Suprapubic skin (tissue), 4 donors: ENCODE results near the gene MAD1L1. TPM values are rescaled to one million over a fixed set of nuclear protein-coding genes. Genes with fewer than 3 reads are reported as not detected.

Experiments
- DNase-seq, 2 donors: peaks; one replicate each; pipeline ENCODE4 v3.0.0-alpha.2; 2019; ENCODE audit warnings: low spot score in 2 of 2
- H3K27ac ChIP-seq: fragments of 200-600 bp; sonication (generic); one replicate; pipeline ENCODE4 v1.5.1; 2019
- H3K27me3 ChIP-seq: fragments of 200-600 bp; sonication (generic); one replicate; pipeline ENCODE4 v1.5.1; 2019
- H3K36me3 ChIP-seq: fragments of 200-600 bp; sonication (generic); one replicate; pipeline ENCODE4 v1.5.1; 2019
- H3K4me1 ChIP-seq: fragments of 200-600 bp; sonication (generic); one replicate; pipeline ENCODE4 v1.5.1; 2019
- H3K4me3 ChIP-seq: fragments of 200-600 bp; sonication (generic); one replicate; pipeline ENCODE4 v1.5.1; 2019; ENCODE audit warnings: mild to moderate bottlenecking
- H3K9me3 ChIP-seq: fragments of 200-600 bp; sonication (generic); one replicate; pipeline ENCODE4 v1.5.1; 2019
- EP300 ChIP-seq: sonication (generic); formaldehyde crosslinking; IDR thresholded peaks from one replicate; pipeline ENCODE4 v1.6.1; 2017; ENCODE audit warnings: antibody characterized with exemption
- POLR2A ChIP-seq, 2 donors: fragments of 450-650 bp; IDR thresholded peaks; one replicate each; pipeline ENCODE4 v1.6.1; 2017; ENCODE audit warnings: antibody characterized with exemption in 2 of 2, mild to moderate bottlenecking in 2 of 2, moderate library complexity in 2 of 2
- POLR2AphosphoS5 ChIP-seq, 3 donors: sonication (generic); formaldehyde crosslinking; IDR thresholded peaks; one replicate each; pipeline ENCODE4 v1.6.1; 2017; ENCODE audit warnings: antibody characterized with exemption in 3 of 3
- WGBS: methylation state at CpG from one replicate; pipeline ENCODE4 v1.1.5; 2018; 5-methylcytosine and 5-hydroxymethylcytosine counted together
- total RNA-seq, 4 donors: library from RNA; depleted of rRNA; stranded (reverse); fragments of >200 nt; gene quantifications; one replicate each; pipeline ENCODE4 v1.1.0, GENCODE V29; 2016
- TF ChIP-seq, protein P1 (sequence below), 2 donors: fragments of 200-600 bp in 1 of 2; fragments of 450-650 bp in 1 of 2; sonication (generic) in 1 of 2; IDR thresholded peaks; one replicate each; pipeline ENCODE4 v1.5.1; 2016 to 2019; ENCODE audit warnings: antibody characterized with exemption in 2 of 2, mild to moderate bottlenecking in 1 of 2, moderate library complexity in 1 of 2

Gene MAD1L1
- total RNA-seq, 4 donors from 2014 or later, result 53.2 to 69.8 (median 62.2) TPM

GRCh38 chr7:2024567-2024918, 208.2 kb downstream of the MAD1L1 start:
- TF ChIP-seq POLR2A (IDR thresholded peaks at IDR 0.05), result no peak
- TF ChIP-seq EP300, result no peak
- TF ChIP-seq POLR2AphosphoS5 (IDR thresholded peaks at IDR 0.05), result no peak
- TF ChIP-seq, protein P1, sequence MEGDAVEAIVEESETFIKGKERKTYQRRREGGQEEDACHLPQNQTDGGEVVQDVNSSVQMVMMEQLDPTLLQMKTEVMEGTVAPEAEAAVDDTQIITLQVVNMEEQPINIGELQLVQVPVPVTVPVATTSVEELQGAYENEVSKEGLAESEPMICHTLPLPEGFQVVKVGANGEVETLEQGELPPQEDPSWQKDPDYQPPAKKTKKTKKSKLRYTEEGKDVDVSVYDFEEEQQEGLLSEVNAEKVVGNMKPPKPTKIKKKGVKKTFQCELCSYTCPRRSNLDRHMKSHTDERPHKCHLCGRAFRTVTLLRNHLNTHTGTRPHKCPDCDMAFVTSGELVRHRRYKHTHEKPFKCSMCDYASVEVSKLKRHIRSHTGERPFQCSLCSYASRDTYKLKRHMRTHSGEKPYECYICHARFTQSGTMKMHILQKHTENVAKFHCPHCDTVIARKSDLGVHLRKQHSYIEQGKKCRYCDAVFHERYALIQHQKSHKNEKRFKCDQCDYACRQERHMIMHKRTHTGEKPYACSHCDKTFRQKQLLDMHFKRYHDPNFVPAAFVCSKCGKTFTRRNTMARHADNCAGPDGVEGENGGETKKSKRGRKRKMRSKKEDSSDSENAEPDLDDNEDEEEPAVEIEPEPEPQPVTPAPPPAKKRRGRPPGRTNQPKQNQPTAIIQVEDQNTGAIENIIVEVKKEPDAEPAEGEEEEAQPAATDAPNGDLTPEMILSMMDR (IDR thresholded peaks at IDR 0.05), result no peak
- Histone ChIP-seq H3K27me3 (no peaks in the 10 kb centered on the region), H3K27ac (no peak overlapping the region), H3K36me3 (no peaks in the 10 kb centered on the region), H3K4me1 (peaks cover 14% of the 10 kb centered on the region), H3K9me3 (peaks cover 19% of the 10 kb centered on the region), H3K4me3 (no peak overlapping the region)
- 95% methylated on average over 4 of the region's 4 CpGs for WGBS
- DNase-seq, result peak; percentile 34 to 40

DNA sequence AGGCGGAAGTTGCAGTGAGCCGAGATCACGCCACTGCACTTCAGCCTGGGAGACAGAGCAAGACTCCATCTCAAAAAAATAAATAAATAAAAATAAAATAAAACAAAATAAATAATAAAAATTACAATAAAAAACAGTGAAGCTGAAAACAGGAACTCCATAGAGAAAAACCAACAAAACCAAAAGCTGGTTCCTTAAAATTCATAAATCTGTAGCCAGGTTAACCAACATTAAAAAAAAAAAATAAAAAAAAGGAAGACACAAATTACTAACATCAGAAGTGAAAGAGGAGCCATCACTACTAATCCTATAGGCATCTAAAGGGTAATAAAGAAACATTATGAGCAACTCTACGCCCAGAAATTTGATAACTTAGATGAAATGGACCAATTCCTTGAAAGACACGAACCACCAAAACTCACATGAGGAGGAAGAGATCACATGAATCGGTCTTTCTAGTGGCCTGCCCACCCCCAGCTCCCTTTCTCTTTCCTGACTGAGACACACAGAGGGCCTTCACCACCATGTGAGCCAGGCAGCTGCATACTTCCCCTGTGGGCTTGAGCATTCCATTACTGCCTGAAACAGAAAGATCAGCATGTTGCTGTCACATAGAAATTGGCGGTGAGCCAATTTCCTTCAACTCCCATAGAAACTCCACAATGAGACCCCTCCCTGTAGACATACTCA, 208.7 kb downstream of the MAD1L1 start:
- 83% methylated on average over 7 of the region's 7 CpGs for WGBS
- TF ChIP-seq POLR2A (IDR thresholded peaks at IDR 0.05), result no peak
- no peak for TF ChIP-seq POLR2AphosphoS5 (IDR thresholded peaks at IDR 0.05)
- TF ChIP-seq EP300, result no peak
- TF ChIP-seq, protein P1 (IDR thresholded peaks at IDR 0.05), result no peak
- H3K4me1 ChIP-seq, result peaks cover 19% of the 10 kb centered on the region
- H3K27ac ChIP-seq, result no peak overlapping the region
- H3K9me3 ChIP-seq, result peaks cover 19% of the 10 kb centered on the region
- DNase-seq, result peak; percentile 43 to 53
- H3K27me3 ChIP-seq, result no peaks in the 10 kb centered on the region
- H3K4me3 ChIP-seq, result no peak overlapping the region
- H3K36me3 ChIP-seq, result no peaks in the 10 kb centered on the region

DNA sequence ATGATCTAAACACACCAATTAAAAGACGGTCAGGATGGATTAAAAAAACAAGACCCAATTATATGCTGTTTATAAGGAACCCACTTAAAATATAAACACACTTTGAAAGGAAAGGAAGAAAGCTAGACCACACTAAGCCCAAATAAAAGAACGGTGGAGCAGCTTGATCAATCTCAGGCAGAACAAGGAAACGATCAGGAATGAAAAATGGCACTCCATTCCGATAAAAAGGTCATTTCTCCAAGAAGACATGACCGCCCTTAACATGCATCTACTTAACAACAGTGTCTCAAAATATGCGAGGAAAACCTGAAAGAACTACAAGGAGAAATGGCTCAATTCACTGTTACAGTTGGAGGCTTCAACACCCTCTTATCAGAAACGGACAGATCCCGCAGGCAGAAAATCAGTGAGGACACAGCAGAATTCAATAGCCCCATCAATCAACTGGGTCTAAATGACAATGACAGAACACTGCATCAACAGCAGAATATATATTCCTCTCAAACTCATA, 210.0 kb downstream of the MAD1L1 start:
- 94% methylated on average over 8 of the region's 8 CpGs for WGBS
- Histone ChIP-seq H3K9me3 (peaks cover 14% of the 10 kb centered on the region), H3K4me1 (peaks cover 28% of the 10 kb centered on the region), H3K27ac (no peak overlapping the region), H3K36me3 (no peaks in the 10 kb centered on the region), H3K4me3 (no peak overlapping the region), H3K27me3 (no peaks in the 10 kb centered on the region)
- no peak for DNase-seq
- TF ChIP-seq POLR2AphosphoS5 (IDR thresholded peaks at IDR 0.05) (no peak), POLR2A (IDR thresholded peaks at IDR 0.05) (no peak), EP300 (no peak)
- TF ChIP-seq, protein P1 (IDR thresholded peaks at IDR 0.05), result no peak

- Histone ChIP-seq H3K27me3 (no peaks in the 10 kb centered on the region), H3K27ac (no peak overlapping the region), H3K4me3 (no peak overlapping the region), H3K9me3 (peaks cover 14% of the 10 kb centered on the region), H3K36me3 (no peaks in the 10 kb centered on the region), H3K4me1 (peaks cover 28% of the 10 kb centered on the region)
- no peak for TF ChIP-seq POLR2A (IDR thresholded peaks at IDR 0.05)
- no peak for TF ChIP-seq EP300
- TF ChIP-seq, protein P1 (IDR thresholded peaks at IDR 0.05), result no peak
- TF ChIP-seq POLR2AphosphoS5 (IDR thresholded peaks at IDR 0.05), result no peak
- peak; percentile 15 to 59 for DNase-seq
- 98% methylated on average over 9 of the region's 9 CpGs for WGBS
These were observed 210.7 kb downstream of the MAD1L1 start for GRCh38 chr7:2022021-2022409.

DNA sequence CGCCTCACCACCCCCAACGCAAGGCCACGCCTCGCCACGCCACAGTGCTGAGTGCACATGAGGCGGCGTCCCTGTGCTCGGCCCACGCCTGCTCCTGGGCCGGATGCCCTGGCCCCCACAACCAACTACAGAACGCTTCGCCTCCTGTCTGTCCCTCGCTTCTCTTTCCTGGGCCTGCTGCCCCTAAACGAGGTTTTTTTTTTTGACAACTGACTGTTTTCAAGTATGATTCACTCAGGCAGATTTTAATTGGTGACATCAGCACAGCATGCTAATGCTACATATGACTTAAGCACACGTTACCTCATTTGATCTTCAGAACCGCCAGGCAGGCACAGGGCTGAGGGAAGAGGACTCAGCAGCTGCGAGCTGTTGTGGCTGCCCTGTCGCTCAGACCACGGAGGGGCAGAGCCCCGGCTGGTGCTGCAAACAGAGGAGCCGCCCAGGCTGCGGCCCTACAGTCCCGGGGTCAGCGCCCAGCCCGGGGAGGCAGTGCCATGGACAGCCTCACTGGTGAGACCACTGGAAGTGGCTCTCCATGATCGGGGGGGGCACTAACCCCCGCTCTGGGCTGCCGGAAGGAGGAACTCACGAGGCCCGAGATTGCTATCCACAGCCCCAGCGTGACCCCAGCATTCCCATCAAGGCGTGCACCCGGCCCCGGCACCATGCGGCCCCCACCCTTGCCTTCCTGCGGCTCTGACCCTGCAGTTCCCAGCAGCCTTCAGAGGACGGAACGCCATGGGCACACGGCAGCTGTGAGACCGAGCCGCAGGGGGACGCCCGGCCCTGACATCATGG, 212.8 kb downstream of the MAD1L1 start:
- WGBS, result 42% methylated on average over 21 of the region's 43 CpGs
- H3K27ac ChIP-seq, result peak overlapping the region; percentile 86
- TF ChIP-seq POLR2A (IDR thresholded peaks at IDR 0.05) (no peak), POLR2AphosphoS5 (IDR thresholded peaks at IDR 0.05) (no peak), EP300 (no peak)
- TF ChIP-seq, protein P1 (IDR thresholded peaks at IDR 0.05), result no peak
- peaks cover under 1% of the 10 kb centered on the region for H3K9me3 ChIP-seq
- peaks cover 33% of the 10 kb centered on the region for H3K4me1 ChIP-seq
- no peaks in the 10 kb centered on the region for H3K27me3 ChIP-seq
- peak; percentile 84 to 88 for DNase-seq
- H3K4me3 ChIP-seq, result peak overlapping the region; percentile 35
- H3K36me3 ChIP-seq, result no peaks in the 10 kb centered on the region
